Activated T-helper 1 cell treated with anti-CD3 and anti-CD28 coated beads, Interleukin-12 subunit alpha, Interleukin-12 subunit beta, Interleukin-2, Interleukin-4 antibody, amounts not matched to agents 30 ng/mL and 10 ng/mL and 1 ng/mL, durations not matched to agents 14 hours and 24 hours and 36 hours (primary cell): ENCODE data around the gene TEX22. TPM values are rescaled to one million over a fixed set of nuclear protein-coding genes. Genes with fewer than 3 reads are reported as not detected.

Experiments
- DNase-seq: peaks from one replicate; pipeline ENCODE4 v3.0.0; 2021; ENCODE audit warnings: low spot score
- H3K27ac Mint-ChIP-seq: one replicate; pipeline ENCODE4 v1.8.0; 2021; ENCODE audit warnings: mild to moderate bottlenecking, mixed read lengths
- H3K27me3 Mint-ChIP-seq: one replicate; pipeline ENCODE4 v1.8.0; 2022; ENCODE audit warnings: mild to moderate bottlenecking, moderate library complexity, mixed read lengths; ENCODE audit not compliant: insufficient read depth
- H3K36me3 Mint-ChIP-seq: one replicate; pipeline ENCODE4 v1.8.0; 2021; ENCODE audit warnings: low read depth, mixed read lengths
- H3K4me1 Mint-ChIP-seq: one replicate; pipeline ENCODE4 v1.8.0; 2021; ENCODE audit warnings: low read depth, mixed read lengths
- H3K4me3 Mint-ChIP-seq: one replicate; pipeline ENCODE4 v1.8.0; 2021; ENCODE audit warnings: mild to moderate bottlenecking, moderate library complexity, mixed read lengths
- H3K9me3 Mint-ChIP-seq: one replicate; pipeline ENCODE4 v1.8.0; 2021; ENCODE audit warnings: mixed read lengths
- intact Hi-C: fragments of 100-400 bp; cut with micrococcal nuclease; formaldehyde crosslinking; loops from one replicate; pipeline ENCODE4 v1.15.1; 2024
- total RNA-seq: library from RNA; stranded (reverse); gene quantifications from 2 replicates; pipeline ENCODE4 v1.2.3, GENCODE V29; 2022

TEX22 gene
- total RNA-seq, 1 donor from 2014 or later: 7.4 TPM

DNA sequence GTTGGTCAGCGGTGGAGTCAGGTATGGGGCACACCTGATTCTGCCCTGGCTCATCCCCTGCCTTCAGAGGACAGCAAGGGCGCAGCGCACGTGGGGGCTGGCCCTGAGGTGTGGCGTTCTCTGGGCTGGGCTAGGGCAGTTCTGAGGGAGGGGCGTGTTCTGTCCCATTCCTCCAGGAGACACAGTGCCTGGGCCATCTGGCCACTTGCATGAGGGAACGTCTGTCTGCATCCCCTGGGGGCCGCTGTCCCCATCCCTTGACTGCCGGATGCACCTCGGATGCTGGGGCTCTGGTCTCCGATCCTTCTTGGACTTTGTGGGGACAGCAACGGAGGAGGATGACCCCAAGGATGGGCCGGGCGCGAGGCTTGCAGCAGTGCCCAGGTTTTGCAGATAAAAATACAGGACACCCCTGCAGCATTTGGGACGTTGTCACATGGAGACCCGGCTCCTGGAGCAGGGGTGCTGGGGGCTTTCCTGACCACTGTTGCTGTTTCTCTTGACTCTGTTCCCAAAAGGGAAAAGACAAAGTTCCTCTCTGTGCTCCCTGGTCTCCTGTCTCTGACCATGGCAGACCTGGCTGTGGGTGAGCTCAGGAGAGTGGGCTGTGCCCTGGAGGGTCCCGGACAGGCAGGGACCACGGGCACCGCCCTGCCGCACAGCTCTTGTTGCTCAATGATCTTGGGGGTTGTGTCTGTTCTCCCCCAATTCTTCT lies 28.2 kb downstream of the TEX22 start:
- no peak for DNase-seq
- peaks cover 5% of the 10 kb centered on the region for H3K4me1 Mint-ChIP-seq
- H3K9me3 Mint-ChIP-seq: no peaks in the 10 kb centered on the region
- no peak overlapping the region for H3K27ac Mint-ChIP-seq
- no peak overlapping the region for H3K4me3 Mint-ChIP-seq
- no peaks in the 10 kb centered on the region for H3K27me3 Mint-ChIP-seq
- peaks cover 23% of the 10 kb centered on the region for H3K36me3 Mint-ChIP-seq
- intact Hi-C loops: no loop called here

DNA sequence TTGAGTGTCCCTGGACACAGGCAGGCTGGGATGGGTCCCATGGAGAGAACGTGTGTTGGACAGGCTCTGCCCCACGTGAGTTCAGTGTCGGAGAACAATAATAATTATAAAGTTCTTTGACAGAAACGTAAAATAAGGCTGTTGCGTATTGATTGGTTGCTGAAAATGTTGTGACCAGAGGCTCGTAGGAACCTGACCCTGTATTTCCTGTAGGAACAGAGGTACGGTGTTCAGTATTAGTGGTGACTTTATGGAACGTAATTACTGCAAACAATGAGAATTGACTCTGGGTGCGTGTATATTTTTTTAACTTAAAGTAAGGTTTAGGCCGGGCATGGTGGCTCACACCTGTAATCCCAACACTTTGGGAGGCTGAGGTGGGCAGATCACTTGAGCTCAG lies 29.1 kb downstream of the TEX22 start:
- Mint-ChIP-seq H3K9me3 (no peaks in the 10 kb centered on the region), H3K4me1 (no peaks in the 10 kb centered on the region), H3K36me3 (peaks cover 20% of the 10 kb centered on the region), H3K27ac (no peak overlapping the region), H3K4me3 (no peak overlapping the region), H3K27me3 (no peaks in the 10 kb centered on the region)
- DNase-seq: no peak
- intact Hi-C loops: no loop called here

DNA sequence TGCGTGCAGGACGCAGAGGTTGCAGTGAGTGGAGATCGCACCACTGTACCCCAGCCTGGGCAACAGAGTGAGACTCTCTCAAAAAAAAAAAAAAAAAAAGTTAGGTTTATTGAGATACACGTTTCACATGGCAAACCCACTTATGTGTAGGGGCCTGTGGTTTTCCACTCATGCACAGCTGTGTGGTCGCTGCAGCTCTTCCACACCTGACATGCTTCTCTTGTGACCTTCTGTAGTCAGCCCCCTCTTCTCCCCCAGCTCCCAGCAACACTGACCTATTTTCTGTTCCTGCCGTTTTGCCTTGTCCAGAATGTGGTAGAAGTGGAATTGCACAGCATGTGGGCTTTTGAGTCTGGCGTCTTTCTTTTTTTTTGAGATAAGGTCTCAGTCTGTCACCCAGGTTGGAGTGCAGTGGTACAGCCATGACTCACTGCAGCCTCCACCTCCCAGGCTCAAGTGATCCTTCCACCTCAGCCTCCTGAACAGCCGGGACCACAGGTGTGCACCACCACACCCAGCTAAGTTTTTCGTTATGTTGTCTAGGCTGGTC lies 29.7 kb downstream of the TEX22 start:
- no peak for DNase-seq
- no peak overlapping the region for H3K27ac Mint-ChIP-seq
- no peaks in the 10 kb centered on the region for H3K27me3 Mint-ChIP-seq
- H3K4me3 Mint-ChIP-seq: no peak overlapping the region
- no peaks in the 10 kb centered on the region for H3K9me3 Mint-ChIP-seq
- H3K4me1 Mint-ChIP-seq: no peaks in the 10 kb centered on the region
- H3K36me3 Mint-ChIP-seq: peaks cover 15% of the 10 kb centered on the region
- intact Hi-C loops: no loop called here

DNA sequence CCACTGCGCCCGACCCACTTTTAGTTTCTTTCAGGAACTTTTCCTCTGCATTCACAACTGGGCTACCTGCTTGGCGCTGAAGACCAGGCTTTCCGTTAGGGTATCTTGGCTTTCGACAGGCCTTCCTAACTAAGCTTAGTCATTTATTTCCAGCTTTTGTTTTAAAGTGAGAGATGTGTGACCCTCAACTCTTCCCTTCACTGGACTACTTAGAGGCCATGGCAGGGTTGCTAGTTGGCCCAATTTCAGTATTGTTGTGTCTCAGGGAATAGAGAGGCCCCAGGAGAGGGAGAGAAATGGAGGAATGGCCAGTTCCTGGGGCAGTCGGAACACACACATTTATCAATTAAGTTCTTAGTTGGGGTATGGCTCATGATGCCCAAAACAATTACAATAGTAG lies 31.7 kb downstream of the TEX22 start:
- Mint-ChIP-seq H3K27me3 (no peaks in the 10 kb centered on the region), H3K4me3 (no peak overlapping the region), H3K36me3 (peaks cover 15% of the 10 kb centered on the region), H3K9me3 (no peaks in the 10 kb centered on the region), H3K27ac (no peak overlapping the region), H3K4me1 (no peaks in the 10 kb centered on the region)
- DNase-seq: no peak
- intact Hi-C loops: no loop called here

DNA sequence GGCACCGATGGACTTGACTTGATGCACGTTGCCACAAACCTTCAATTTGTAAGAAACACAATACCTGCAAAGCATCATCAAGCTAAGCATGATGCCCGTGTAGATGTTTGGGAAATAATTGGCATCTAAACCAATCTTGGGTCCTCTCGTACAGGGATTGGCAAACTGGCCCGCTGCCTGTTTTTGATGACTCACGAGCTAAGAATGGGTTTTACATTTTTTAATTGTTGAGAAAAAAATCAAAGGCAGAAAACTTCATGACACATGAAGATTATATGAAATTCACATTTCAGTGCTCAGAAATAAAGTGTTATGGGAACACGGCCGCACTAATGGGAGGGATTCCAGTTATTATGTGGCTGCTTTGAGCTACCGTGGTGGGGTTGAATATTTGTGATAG lies 32.2 kb downstream of the TEX22 start:
- intact Hi-C loops: no loop called here
- H3K27me3 Mint-ChIP-seq: no peaks in the 10 kb centered on the region
- H3K4me1 Mint-ChIP-seq: no peaks in the 10 kb centered on the region
- H3K36me3 Mint-ChIP-seq: peaks cover 15% of the 10 kb centered on the region
- DNase-seq: no peak
- H3K4me3 Mint-ChIP-seq: no peak overlapping the region
- no peaks in the 10 kb centered on the region for H3K9me3 Mint-ChIP-seq
- no peak overlapping the region for H3K27ac Mint-ChIP-seq

DNA sequence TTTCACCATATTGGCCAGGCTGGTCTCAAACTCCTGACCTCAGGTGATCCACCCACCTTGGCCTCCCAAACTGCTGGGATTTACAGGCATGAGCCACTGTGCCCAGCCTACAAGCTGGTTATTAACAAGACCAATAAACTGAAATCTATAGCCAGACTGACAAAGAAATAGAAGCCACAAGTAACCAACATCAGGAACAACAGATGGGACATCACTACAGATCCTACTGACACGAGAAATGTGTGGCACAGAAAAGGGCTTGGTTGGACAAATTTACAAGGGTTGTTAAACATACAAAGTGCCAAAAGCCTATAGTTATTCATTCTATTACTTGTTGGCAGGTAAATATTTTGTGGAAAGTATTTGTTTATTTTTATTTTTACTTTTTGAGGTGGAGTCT lies 32.9 kb downstream of the TEX22 start:
- DNase-seq: no peak
- Mint-ChIP-seq H3K36me3 (peaks cover 17% of the 10 kb centered on the region), H3K4me3 (no peak overlapping the region), H3K27ac (no peak overlapping the region), H3K4me1 (no peaks in the 10 kb centered on the region), H3K27me3 (no peaks in the 10 kb centered on the region), H3K9me3 (no peaks in the 10 kb centered on the region)
- intact Hi-C loops: no loop called here

DNA sequence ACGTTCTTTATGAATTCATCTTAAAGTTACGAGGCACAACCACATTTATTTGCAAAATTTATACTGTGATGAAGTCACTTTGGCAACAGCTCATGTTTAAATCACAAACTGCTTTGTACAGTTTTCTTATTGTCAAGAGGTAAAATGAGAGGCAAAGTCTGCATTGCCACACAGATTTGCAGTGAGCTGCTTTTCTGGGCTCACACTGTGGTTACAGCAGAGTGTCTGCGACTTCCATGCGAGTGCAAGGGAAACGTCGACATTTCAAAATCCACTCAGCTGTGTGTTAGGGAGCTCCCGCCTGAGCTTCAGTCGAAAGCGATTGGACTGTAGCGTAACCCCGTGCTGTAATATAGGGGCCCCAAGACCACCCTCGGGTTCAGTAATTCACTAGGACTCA lies 34.3 kb downstream of the TEX22 start:
- no peak for DNase-seq
- no peaks in the 10 kb centered on the region for H3K27me3 Mint-ChIP-seq
- H3K36me3 Mint-ChIP-seq: peaks cover 12% of the 10 kb centered on the region
- no peak overlapping the region for H3K27ac Mint-ChIP-seq
- no peaks in the 10 kb centered on the region for H3K9me3 Mint-ChIP-seq
- H3K4me3 Mint-ChIP-seq: no peak overlapping the region
- intact Hi-C loops: no loop called here
- H3K4me1 Mint-ChIP-seq: no peaks in the 10 kb centered on the region

DNA sequence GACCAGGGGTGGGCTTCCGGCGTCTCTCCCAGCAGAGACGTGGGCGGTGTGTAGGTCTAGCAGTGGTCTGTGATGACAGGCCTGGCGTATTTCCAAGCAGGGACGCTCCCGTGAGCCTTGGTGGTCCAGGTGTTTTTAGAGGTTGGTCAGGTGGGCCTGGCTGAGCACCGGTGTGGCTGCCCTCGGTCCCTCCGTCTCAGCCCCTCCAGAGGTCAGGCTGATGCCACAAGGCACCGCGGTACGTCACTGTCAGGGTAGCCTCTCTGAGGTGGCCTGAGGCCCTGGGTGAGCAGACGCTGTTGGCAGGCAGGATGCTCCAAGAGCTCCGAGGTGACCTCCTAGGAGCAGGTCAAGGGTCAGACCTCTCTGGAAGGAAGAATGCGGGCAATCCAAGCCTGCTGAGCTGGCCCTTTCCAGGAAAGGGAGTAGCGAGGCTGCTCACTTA lies 34.8 kb downstream of the TEX22 start:
- Mint-ChIP-seq H3K36me3 (peaks cover 12% of the 10 kb centered on the region), H3K4me3 (no peak overlapping the region), H3K27me3 (no peaks in the 10 kb centered on the region), H3K4me1 (no peaks in the 10 kb centered on the region), H3K9me3 (no peaks in the 10 kb centered on the region), H3K27ac (no peak overlapping the region)
- DNase-seq: no peak
- intact Hi-C loops: no loop called here

DNA sequence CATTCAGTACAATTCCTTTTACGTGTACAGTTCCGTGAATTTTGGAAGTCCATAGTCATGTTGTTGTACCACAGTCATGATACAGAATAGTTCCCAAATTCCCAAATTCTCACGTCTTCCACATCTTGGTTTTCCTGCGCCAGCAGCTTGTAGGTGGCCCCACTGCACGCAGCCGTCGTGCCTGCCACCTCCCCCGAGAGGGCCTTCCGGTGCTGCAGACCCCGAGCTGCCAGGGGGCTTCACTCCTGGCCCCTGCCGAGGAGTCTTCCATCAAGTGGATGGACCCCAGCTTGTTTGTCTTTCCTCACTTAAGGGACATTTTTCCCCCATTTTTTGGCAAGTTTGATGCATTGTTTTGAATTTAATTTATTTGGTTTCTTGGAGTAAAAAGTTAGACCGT lies 38.1 kb downstream of the TEX22 start:
- Mint-ChIP-seq H3K4me1 (no peaks in the 10 kb centered on the region), H3K4me3 (no peak overlapping the region), H3K27ac (no peak overlapping the region), H3K9me3 (no peaks in the 10 kb centered on the region), H3K36me3 (peaks cover 8% of the 10 kb centered on the region), H3K27me3 (no peaks in the 10 kb centered on the region)
- DNase-seq: no peak
- intact Hi-C loops: no loop called here

DNA sequence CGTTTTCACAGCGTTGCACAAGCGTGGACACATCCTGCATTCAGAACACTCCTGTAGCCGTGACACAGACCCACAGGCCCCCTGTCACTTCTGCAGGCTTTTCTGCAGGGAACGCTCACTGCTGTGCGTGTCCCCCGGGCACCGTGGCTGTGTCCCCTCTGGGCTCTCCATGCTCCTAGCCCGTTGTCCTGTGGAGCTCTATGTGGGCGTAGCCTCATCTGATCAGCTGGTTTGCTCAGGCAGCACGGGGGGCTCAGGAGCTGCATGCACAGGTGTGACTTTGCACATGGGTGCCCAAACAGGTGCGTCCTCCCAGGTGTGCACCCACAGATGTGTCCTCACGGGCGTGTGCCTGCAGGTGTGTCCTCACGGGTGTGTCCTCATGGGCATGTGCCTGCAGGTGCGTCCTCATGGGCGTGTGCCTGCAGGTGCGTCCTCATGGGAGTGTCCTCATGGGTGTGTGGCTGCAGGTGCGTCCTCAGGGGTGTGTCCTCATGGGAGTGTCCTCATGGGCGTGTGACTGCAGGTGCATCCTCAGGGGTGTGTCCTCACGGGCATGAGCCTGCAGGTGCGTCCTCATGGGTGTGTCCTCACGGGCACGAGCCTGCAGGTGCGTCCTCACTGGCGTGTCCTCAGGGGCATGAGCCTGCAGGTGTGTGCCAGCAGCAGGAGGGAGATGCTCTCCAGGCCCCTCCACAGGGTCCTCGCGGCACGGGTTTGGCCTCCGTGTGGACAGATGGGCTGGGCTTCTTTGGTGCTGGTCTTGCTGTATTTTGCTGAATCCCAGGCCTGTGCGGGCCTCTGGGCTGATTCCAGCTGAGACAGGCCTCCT lies 38.8 kb downstream of the TEX22 start:
- Mint-ChIP-seq H3K36me3 (peaks cover 12% of the 10 kb centered on the region), H3K27me3 (no peaks in the 10 kb centered on the region), H3K4me3 (no peak overlapping the region), H3K27ac (no peak overlapping the region), H3K4me1 (no peaks in the 10 kb centered on the region), H3K9me3 (no peaks in the 10 kb centered on the region)
- no peak for DNase-seq
- intact Hi-C loops: no loop called here

DNA sequence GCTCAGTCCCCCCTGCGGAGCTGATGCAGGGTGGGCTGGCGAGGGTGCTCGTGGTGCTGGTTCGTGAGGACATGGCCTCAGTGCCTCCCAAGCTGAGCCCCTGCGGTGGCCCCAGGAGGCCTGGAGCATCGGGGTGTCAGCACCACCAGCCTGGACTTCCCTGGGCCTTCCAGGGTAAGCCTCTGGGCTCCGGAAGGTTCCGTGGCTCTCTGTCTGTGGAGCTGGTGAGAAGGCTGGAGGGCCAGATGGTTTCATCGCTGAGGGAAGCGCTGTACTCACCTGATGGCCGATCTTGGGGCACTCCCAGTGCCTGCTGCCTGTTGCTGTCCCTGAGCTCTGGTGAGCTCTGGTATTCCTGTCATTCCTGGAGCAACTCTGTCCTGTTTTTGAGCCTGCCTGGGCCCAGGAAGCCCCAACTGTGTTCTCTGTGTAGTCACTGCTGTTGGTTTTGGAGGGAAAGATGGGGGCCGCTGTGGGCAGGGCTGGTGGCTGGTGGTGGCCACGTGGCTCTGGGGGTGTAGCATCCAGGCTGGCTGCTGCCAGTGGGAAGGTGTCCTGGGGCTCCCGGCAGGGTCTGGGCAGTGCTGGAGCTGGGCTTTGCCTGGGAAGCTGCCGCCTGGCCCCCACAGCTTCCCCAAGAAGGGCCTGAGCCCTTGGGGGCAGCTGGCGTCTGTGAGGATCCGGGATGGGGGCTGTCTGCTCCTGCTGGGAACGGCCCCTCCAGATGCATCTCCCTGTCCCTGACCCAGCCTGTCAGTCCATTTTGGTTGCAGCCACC lies 39.6 kb downstream of the TEX22 start:
- Mint-ChIP-seq H3K27ac (no peak overlapping the region), H3K9me3 (no peaks in the 10 kb centered on the region), H3K4me1 (no peaks in the 10 kb centered on the region), H3K4me3 (no peak overlapping the region), H3K27me3 (no peaks in the 10 kb centered on the region), H3K36me3 (peaks cover 14% of the 10 kb centered on the region)
- intact Hi-C loops: no loop called here
- no peak for DNase-seq

DNA sequence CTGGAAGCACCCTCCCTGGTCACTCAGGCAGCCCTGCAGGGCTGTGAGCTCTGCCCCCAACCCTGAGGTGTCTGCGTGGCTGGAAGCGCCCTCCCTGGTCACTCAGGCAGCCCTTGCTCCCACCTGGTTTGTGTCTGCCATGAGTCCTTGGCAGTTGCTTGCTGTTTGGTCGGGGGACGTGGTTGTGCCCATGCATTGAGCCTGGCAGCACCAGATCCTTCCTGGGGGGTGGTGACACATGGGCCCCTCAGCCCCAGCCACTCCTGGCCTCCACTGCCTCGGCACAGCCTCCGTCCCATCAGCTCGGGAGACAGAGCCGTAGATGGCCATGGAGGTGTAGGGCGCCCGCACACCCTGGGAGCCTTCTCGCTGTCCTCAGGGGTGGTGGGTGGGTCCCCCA lies 40.8 kb downstream of the TEX22 start:
- intact Hi-C loops: no loop called here

More for the DNA sequence above, 40.8 kb downstream of the TEX22 start:
- Mint-ChIP-seq H3K4me1 (no peaks in the 10 kb centered on the region), H3K4me3 (no peak overlapping the region), H3K9me3 (no peaks in the 10 kb centered on the region), H3K36me3 (peaks cover 14% of the 10 kb centered on the region), H3K27ac (no peak overlapping the region), H3K27me3 (no peaks in the 10 kb centered on the region)
- no peak for DNase-seq
